GM21723 (cell line): ENCODE measurements around the gene DIPK1A.

Experiments used
- ATAC-seq: cut with Tn5 transposase; IDR thresholded peaks from one replicate; pipeline ENCODE4 v1.9.1; 2021; ENCODE audit warnings: mild to moderate bottlenecking, moderate library complexity; ENCODE audit not compliant: unreplicated experiment

DIPK1A gene

DNA sequence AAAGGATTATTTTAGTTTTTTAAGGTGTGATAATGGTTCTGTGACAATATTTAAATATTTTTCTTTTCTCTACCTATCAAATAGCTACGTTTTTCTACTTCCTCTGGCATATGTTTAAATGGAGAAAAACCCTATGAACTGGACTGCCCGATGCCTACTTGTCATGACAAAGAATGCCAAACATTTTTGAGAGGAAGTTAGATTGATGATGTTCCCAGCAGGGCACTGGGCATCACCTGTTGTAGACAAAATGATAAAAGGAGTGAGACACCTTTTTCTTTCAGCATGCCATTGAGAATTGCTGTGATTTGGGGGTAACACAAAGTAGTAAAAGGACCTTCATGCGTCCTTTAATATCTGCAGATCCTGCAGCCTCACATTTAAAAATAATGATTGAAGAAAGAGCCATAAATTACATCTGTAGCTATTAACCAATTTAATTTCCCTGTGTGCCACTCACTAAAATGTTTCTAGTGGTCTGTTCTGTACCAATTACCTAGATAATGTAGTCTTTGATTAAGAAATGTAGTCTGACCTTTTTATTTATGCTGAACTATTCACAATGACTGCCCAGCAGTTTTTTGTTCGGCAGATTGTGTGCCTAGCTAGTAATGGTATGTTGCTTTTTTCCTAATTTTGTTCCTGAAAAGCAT lies 81.8 kb downstream of the DIPK1A start:
- no peak for ATAC-seq

DNA sequence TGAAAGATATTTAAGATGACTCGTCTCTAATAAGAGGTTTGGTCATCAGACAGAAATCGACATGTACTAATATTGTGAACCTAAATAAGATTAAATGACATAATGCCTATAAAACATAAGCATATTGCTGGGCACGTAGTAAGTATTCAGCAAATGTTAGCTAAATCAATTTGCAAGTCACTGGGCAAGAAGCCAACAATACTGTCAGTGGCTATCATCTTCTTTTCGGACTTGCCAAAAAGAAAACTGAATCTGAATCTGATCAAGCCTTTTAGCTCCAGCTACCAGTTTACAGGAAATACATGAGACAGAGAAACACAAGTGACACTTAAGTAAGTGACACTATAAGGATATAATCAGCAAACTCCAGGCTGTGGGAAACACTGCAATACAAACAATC lies 83.5 kb downstream of the DIPK1A start:
- ATAC-seq: no peak

DNA sequence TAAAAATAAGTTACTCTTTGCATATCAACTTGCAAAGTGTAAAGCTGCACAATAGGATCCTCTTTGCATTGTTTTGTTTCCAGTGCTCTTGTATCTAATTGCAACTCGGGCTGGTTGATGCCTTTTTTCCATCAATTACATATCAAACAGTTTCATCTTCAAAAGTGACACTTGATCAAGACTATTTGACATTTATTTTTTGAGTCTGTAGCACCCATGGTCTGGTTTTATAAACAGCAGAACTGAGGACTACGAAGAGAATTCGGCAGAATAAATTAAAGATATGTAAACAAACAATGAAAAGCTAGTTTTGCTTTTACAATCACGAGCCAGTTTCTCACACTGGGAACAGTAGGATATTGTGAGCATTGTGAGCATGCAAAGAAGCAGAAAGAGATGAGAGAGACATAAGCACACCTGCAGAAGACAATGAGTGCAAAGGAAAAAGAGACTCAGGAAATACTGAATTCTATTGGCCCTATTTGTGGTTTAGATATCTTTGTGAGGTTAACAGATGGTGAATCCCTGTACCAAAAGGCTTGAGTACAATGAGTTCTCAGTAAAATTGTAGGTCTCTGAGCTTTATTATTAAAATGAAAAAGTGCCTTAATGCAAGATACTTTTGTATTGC lies 84.1 kb downstream of the DIPK1A start:
- no peak for ATAC-seq

DNA sequence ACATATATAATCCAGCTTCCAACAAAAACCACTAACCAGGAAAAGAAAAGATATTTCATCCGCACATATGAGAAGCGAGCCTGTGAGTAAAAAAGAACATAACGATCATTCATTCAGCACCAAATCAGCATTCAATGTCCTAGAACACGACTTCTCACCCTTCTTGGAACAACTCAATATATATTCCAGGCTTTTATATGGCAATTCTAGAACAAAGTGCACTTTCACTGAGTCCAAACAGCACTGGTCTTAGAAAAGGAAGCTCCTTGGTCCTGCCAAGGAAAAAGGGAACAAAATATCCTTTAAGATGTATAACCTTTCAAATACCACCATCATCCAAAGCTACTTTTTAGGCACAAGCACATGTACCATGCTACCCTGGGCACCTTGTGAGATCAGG lies 84.9 kb downstream of the DIPK1A start:
- ATAC-seq: no peak

DNA sequence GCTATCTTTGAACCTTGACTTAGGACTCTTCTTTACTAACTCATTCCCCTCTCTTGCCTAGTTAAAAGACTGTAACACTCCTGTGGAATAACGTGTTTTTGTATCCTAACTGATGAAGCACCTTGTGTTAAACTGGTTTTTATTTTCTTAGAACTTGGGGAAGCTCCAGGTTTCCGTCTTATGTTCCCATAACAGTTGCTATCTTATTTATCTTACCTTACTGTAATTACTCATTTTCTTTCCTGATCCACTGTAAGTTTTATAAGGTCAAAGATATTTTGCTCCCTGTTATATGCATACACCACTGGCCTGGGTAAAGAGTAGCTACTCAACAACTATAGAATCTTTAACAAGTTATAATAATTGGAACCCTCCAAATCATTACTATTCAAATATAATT lies 86.3 kb downstream of the DIPK1A start:
- ATAC-seq: no peak

DNA sequence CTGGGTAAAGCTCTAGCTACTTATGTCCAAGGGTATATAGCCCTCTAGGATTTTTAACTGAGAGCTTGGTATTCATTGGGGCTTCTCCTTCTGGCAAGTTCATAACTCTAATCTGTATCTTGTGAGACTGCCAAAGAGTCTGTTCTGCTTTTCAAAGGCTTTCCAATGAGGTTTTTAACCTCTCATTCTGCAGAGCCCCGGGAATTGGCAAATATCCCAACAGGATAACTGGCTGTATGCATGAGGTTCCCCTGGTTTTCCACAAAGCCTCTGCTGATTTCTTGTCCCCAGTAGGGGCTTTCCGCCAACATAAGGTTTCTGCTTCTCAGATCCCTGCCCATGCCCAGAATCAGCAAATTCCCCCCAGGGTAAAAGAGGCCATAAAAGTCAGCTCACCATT lies 88.5 kb downstream of the DIPK1A start:
- ATAC-seq: no peak

DNA sequence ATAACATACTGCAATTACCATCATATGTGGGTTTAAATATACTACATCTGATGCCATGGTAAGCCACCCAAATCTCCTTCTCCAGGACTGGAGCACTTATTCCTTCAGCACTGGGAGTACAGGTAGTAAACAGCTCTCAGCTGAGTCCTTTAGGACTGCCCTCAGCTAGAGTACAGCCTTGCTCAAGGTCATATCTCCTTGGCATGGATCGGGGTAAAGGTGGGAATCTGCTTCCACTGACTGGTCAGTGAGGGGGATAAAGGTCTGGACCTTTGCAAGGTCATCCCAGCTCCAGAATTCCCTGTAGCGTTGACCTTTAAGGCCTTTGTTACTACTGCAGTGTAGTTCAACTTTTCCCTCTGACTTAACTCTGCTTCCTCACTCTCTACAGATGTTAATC lies 90.7 kb downstream of the DIPK1A start:
- no peak for ATAC-seq

DNA sequence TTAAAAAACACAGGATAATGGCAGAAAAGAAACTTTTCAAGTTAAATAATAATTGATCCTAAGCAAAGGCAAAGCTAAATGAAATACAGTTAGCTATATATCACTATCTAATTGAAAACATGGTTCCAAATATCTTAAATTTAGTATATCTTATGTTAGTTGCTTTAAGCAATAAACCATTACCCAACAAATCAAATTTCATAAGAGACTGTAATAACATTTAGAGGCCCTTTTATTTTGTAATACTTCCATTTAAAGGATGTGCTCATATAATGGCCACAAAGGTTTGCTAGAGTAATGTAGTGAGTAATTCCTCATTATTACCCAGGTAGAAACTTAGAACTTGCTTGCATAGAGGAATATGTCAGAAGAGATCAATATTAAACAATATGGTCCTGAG lies 97.1 kb downstream of the DIPK1A start:
- no peak for ATAC-seq

DNA sequence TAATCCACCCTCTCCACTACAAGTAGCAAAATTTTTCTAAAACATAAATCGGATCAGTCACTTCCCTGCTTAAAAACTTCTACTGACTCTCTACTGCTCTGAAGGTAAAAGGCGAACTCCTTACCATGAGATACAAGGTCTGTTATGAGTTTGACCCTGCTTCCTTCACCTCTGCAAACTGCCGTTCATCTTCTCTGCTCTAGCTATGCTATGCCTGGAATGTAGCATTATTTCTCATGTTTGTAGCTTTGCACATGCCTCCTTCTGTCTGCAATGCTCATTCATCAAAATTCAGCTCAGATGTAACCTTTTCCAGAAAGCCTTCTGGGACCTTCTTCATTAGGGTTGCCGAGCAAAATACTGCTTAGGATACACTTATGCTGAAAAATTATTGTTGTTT lies 98.7 kb downstream of the DIPK1A start:
- no peak for ATAC-seq

DNA sequence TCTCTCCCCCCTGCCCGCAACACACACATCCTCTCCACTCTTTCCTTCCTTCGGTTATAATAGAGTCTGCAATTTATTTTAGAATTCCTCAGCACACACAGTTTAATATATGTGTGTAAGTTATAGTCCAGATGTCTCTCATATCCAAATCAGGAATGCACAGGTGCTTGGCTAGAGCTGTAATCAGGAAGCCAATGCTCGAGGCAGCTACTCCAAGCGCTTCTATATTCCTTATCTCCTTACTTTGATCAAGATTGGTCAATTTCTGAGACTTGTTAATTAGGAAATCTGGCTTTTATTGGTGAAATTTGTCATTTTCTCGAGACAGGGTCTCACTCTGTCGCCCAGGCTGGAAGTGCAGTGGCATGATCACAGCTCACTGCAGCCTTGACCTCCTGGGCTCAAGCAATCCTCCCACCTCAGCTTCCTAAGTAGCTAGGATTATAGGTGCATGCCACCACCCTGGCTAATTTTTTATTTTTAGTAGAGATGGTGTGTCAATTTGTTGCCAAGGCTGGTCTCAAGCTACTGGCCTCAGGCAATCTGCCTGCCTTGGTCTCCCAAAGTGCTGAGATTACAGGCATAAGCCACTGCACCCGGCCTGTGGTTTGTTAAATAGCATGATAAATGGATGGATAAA lies 101.7 kb downstream of the DIPK1A start:
- no peak for ATAC-seq

DNA sequence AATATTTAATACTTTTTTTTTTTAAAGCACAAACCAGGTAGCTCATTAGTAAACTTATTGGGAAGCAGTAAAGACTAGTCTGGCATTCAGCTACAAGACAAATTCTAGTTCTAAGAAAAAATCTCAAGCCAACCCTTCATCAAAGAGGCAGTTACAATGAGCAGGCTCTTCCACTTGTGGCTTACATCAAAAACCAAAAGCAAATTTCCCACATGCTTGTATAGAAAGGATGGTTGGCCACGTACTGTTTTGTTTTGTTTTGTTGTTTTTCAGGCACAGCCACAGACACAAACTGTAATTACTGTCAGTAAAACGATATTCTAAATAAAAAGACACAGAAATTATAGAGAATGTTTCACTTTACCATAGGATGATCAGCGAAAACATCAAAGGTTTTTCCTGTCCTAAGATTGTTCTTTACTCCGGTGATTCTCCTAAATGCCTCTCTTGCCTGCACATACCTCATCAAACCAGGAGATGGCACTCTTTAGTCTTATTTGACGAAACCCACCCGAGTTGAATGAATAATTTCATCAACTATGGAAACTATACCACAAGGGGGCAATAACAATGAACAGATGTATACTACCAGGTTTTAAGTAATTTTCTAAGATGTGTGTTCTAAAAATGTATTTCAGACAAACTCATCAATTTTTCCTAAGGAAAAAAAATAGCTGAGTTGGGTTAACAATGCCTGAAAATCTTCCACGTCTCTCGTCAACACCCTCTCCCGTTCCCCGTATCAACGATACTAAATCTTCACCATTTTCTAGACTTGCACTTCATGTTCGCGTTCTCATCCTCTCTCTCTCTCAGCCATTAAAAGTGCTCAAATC lies 102.5 kb downstream of the DIPK1A start:
- peak; percentile 75 for ATAC-seq

DNA sequence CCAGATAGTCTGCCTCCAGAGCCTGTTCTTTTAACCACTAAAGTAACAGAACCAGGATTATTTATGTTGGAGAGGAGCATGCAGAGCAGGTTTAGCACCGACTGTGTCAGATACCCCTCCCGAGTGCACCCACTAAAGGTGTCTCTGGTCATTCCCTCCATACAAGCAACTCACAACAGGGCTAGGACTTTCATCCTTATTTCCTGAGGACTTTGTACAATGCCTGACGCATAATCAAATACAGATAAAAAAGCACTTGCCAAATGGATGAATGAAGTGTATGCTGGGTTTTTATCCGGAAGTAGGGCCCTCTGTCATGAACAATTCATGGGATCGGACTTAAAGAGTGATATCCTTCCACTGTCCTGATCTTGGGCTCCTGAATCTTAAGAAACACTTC lies 103.4 kb downstream of the DIPK1A start:
- no peak for ATAC-seq

DNA sequence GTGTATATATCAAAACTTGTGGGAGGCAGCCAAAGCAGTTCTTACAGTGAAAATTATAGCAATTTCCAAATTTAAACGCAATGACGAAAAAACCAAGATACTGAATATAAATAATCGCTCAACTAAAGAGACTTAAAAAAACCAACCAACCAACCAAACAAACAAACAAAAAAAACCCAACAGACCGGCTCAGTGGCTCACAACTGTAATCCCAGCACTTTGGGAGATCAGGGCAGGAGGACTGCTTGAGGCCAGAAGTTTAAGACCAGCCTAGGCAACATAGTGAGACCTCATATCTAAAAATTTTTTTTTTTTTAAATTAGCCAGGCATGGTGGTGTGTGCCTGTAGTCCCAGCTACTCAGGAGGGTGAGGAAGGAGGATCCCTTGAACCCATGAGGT lies 106.0 kb downstream of the DIPK1A start:
- ATAC-seq: no peak

DNA sequence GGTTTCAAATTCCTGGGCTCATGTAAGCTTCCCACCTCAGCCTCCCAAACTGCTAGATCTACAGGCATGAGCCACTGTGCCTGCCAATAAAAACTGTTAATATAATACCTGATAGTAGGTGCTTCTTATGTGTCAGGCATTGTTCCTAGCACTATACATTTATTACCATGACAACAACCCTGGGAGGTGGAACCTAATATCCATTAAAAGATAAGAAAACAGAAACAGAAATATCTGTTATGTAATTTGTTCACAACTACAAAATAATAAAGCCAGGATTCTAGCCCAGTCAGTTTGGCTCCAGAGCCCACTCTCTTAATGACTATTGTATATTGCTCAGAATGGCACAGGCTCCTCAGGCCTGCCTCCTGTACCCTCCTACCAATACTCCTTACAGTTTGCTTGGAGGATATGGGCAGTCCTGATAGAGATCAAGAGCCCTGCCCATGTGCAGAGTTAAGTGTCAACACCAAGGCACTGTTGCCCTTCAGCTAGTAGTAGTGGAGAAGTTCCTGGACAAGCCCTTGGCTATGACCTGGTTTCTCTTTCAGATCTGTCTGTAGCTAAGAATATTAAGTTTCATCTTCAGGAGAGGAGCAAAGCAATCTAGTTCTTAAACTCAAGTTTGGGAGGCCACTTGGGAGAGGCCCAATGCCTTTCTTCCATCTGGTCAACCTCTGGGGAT lies 107.0 kb downstream of the DIPK1A start:
- no peak for ATAC-seq

DNA sequence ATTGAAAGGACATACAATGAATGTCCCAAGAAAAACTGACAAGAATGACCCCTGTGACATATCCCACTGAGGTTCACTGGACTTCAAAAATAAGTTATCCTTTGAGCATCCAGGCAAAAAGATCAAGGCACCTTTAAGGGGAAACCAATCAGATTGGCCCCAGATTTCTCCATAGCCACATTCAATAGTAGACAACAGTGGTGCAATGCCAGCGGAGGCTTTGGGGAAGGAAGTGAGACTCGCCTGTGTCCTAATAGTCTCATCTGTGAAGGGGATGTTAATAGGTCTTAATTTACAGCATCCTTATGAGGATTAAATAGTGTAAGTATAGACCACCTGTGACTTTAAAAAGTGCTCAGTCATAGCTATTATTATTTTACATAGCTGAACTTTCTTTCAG lies 108.0 kb downstream of the DIPK1A start:
- ATAC-seq: no peak

DNA sequence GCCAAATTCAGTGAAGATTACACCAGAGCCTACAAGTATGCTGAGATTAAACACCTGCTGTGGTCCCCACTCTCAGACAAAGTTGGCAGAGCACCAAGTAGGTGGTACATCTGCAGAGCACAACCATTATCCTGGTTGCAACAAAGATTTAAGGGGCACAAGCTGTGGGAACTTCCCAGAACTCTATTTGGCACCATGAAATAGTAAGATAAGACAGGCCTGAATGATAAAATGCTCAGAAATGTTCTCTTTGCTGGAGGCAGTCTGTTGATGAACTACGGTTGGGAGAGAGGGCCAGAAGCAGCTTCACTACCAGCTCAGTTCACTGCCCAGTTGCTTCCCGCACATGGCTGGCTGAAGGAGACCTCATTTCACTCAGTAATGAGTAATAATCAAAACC lies 109.5 kb downstream of the DIPK1A start:
- no peak for ATAC-seq

DNA sequence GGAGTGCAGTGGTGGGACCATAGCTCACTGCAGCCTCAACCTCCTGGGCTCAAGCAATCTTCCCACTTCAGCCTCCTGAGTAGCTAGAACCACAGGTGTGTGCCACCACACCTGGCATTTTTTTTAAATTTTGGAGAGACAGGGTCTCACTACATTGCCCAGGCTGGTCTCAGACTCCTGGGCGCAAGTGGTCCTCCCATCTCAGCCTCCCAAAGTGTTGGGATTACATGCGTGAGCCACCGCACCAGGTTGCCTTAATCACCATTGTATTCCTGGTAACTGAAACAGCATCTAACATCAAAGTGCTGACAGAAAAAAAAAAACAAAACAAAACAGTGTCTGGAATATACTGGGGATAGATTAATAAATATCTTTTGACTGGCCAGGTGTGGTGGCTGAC lies 111.2 kb downstream of the DIPK1A start:
- ATAC-seq: no peak

DNA sequence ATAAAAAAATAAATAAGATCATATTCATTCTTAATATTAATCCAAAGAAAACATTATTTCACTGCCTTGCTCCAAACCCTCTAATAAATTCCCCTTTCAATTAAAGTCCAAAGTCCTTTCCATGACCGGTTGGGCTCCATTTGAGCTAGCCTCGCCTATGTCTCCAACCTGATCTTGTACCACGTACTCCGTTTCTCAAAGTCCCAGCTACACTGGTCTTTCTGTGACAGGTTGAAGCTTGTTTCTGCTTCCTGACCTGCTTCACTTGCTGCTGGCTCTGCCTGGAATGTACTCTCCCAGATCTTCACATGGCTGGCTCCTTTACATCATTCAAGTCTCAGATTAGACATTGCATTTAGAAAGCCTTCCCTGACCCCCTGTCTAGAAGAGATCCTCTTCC lies 113.1 kb downstream of the DIPK1A start:
- ATAC-seq: no peak

DNA sequence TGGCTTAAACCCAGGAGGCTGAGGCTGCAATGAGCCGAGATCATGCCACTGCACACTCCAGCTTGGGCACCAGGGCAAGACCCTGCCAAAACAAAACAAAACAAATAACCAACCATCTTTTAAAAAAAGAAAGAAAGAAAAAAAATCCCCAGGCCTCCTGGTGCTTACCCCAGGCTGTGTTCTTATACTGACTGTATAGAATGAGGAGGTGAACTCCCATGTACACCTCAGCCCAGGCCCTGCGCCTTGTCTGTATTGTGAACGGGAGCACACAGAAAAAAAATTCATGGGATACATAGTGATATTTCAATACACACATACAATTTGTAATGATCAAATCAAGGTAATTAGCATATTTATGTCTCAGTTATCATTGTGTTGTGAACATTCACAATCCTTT lies 115.4 kb downstream of the DIPK1A start:
- no peak for ATAC-seq

DNA sequence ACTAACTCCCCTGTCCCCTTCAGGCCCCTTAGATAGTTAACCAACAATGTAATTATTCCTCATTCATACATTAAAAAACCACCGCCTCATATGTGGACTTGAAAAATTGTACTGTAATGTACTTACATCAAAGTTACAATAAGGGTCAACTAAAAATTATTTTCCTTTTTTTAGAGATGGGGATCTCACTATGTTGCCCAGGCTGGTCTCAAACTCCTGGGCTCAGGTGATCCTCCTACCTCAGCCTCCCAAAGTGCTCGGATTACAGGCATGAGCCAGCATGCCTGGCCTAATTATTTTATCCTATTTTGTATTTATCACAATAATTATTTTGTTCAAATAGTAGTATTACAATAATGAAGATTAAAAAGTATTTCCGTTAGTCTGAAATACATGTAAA lies 116.8 kb downstream of the DIPK1A start:
- no peak for ATAC-seq
